GM20000 (cell line): ENCODE measurements around the gene TNFSF12.

Source experiments
- DNase-seq: peaks from one replicate; pipeline ENCODE4 v3.0.0; 2012; ENCODE audit warnings: low spot score
- CTCF ChIP-seq: IDR thresholded peaks from 2 replicates; pipeline ENCODE4 v1.5.1; 2012; ENCODE audit warnings: mild to moderate bottlenecking, control low read depth; ENCODE audit errors: extremely low read depth, missing control alignments

The TNFSF12 gene

GRCh38 chr17:7586673-7587419 lies 38.0 kb downstream of the TNFSF12 start:
- TF ChIP-seq CTCF = no peak
- DNase-seq = no peak

DNA sequence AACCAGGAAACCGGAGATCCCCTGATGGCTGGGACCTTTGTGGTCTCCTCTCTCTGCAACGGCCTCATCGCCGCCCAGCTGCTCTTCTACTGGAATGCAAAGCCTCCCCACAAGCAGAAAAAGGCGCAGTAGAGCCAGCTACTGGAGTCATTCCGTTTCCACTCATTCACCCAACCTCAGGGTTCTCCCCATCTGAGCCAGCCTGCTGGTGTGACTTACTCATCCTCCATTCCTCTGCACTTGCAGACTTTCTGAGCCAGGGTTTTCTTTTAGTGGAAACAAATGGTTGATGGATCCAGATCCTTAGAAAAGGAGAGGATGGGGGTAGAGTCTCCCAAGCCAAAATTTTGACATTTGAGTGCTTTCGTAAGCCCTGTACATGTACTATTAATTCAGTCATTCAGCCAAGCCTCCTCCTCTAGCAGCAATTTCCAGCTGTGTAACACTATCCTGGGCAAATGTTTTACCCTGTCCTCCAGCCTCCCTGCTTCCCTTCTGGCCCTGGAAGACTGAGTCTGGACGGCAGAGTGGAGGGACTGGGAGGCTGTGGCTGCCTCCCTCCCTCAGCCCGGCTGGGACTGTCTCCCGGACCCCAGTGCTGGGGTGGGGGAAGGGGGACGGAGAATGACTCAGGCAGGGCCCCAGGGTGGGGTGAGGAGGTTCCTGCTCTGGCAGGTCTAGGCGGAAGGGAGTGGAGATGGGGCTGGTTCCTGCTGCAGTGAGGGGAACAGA lies 38.7 kb downstream of the TNFSF12 start:
- no peak for DNase-seq
- TF ChIP-seq CTCF = no peak

GRCh38 chr17:7588553-7589203 lies 39.8 kb downstream of the TNFSF12 start:
- TF ChIP-seq CTCF = no peak
- DNase-seq = peak; percentile 41

GRCh38 chr17:7589204-7589868 lies 40.5 kb downstream of the TNFSF12 start:
- TF ChIP-seq CTCF = peak; percentile 83
- DNase-seq = peak; percentile 90

DNA sequence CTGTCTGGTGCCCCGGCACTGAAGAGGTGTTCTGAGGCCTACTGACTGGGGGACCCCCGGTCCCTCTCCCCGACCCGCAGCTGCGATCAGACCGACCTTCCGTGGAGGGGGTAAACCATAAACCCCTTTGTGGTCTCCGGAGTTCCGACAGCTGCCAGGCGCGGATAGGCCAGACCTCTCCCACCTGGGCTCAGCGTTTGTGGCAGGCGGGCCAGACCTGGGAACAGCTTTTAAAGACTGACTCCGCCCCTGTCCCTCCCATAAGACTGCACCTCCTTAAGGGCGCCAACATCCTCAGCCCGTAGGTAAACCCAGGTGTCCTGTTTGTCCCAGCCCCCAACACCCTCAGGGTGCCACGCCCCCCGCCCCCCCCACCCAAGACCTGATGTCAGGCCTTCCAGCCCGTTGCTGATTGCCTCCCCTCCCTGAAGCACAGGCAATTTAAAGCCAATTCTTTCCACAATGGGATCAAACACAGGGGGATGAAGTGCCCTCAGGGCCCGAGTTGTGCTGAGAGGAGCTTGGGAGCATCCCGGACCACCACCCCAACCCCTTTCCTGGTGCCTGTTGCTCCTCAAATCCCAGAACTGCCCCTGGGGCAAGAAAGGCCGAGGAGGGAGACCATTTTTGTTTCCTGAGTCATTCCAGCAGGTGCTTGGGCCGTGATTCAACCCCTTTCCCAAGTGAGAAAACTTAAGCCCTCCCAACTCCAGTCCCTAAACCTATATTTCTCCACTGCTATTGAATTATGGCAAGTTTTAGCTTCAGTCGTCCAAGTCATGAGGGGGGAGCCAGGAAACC lies 41.2 kb downstream of the TNFSF12 start, which contains the start of gene SOX15:
Gene SOX15, minus strand, starts transcription at position 204 of the 801 bp plus-strand sequence. CDS start 418 bp downstream, outside the sequence.
- no peak for DNase-seq
- TF ChIP-seq CTCF = no peak

- no peak for DNase-seq
- TF ChIP-seq CTCF = no peak
Measured at GRCh38 chr17:7590743-7591142, 41.9 kb downstream of the TNFSF12 start.
